Tibial nerve (tissue), 4 donors: Measurements from ENCODE around the gene CFD. TPM values are rescaled to one million over a fixed set of nuclear protein-coding genes. Genes with fewer than 3 reads are reported as not detected.
A peak's percentile ranks its signal among the peaks of the same experiment; 100 is the strongest.
"Not testable (repeated sequence)": the region's sequence is repeated elsewhere in the genome, so short reads cannot be mapped to it uniquely, and the experiment has no call there.

ENCODE experiments used
- DNase-seq, 2 donors: peaks; one replicate each; pipeline ENCODE4 v3.0.0-alpha.2; 2019; ENCODE audit warnings: low spot score in 2 of 2
- H3K27ac ChIP-seq, 4 donors: fragments of 200-600 bp; sonication (generic) in 3 of 4; one replicate each; pipeline ENCODE4 v1.5.1; 2017 to 2019; ENCODE audit warnings: mild to moderate bottlenecking in 1 of 4
- H3K27me3 ChIP-seq, 2 donors: fragments of 200-600 bp; sonication (generic) in 1 of 2; one replicate each; pipeline versions ENCODE4 v1.5.1 to v1.6.0; 2017 to 2019
- H3K36me3 ChIP-seq, 3 donors: fragments of 200-600 bp; sonication (generic); one replicate each; pipeline ENCODE4 v1.5.1; 2018 to 2019
- H3K4me1 ChIP-seq, 4 donors: fragments of 200-600 bp; sonication (generic) in 3 of 4; one replicate each; pipeline ENCODE4 v1.5.1; 2017 to 2019
- H3K4me3 ChIP-seq, 4 donors: fragments of 200-600 bp; sonication (generic) in 3 of 4; one replicate each; pipeline ENCODE4 v1.5.1; 2017 to 2019; ENCODE audit warnings: mild to moderate bottlenecking in 1 of 4, moderate library complexity in 1 of 4
- H3K9me3 ChIP-seq, 4 donors: fragments of 200-600 bp; sonication (generic) in 3 of 4; one replicate each; pipeline ENCODE4 v1.5.1; 2017 to 2019
- EP300 ChIP-seq, 2 donors: sonication (generic); formaldehyde crosslinking; IDR thresholded peaks; one replicate each; pipeline ENCODE4 v1.6.1; 2017; ENCODE audit warnings: antibody characterized with exemption in 2 of 2, mild to moderate bottlenecking in 1 of 2
- POLR2A ChIP-seq, 2 donors: fragments of 450-650 bp; IDR thresholded peaks; one replicate each; pipeline ENCODE4 v1.6.1; 2017; ENCODE audit warnings: antibody characterized with exemption in 2 of 2, mild to moderate bottlenecking in 2 of 2, moderate library complexity in 2 of 2
- WGBS, 2 donors: methylation state at CpG; one replicate each; pipeline ENCODE4 v1.1.5; 2018; 5-methylcytosine and 5-hydroxymethylcytosine counted together
- total RNA-seq, 4 donors: library from RNA; depleted of rRNA; stranded (reverse); fragments of >200 nt; gene quantifications; one replicate each; pipeline ENCODE4 v1.1.0, GENCODE V29; 2016
- TF ChIP-seq, protein P1 (sequence below), 5 experiments: fragments of 200-600 bp in 3 of 5; fragments of 450-650 bp in 2 of 5; sonication (generic) in 3 of 5; IDR thresholded peaks; one replicate each; pipeline ENCODE4 v1.5.1; 2016 to 2019; ENCODE audit warnings: antibody characterized with exemption in 5 of 5, mild to moderate bottlenecking in 3 of 5, moderate library complexity in 2 of 5

The CFD gene
- total RNA-seq, 4 donors from 2014 or later = 1,040 to 7,538 (median 2,843) TPM

DNA sequence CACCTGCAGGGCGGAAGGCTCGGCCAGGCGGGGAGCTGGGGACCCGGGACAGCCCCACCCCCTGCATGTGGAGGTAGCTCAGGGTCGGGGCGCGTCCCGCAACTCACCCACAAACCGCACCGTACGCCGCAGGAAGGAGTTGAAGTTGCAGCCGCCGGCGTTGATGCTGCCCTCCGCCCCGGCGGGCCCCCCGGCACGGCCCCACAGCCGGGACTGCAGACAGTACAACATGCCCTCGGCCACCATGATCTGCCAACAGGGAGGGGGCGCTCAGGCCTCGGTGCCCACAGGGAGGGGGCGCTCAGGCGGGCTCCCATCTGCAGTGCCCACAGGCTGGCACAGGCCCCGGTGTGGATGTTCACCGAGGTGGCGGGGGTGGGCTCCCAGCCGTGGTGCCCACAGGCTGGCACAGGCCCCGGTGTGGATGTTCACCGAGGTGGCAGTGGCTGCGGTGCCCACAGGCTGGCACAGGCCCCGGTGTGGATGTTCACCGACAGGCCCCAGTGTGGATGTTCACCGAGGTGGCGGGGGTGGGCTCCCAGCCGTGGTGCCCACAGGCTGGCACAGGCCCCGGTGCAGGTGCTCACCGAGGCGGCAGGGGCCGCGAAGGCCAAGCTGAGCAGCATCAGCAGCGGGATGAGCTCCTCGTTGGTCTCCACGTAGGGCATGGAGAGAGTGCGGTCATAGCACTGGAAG is 44.2 kb upstream of the CFD start:
- Histone ChIP-seq H3K27ac (no peak overlapping the region), H3K9me3 (no peaks in the 10 kb centered on the region), H3K27me3 (no peaks in the 10 kb centered on the region), H3K4me3 (no peak overlapping the region), H3K4me1 (no peaks in the 10 kb centered on the region), H3K36me3 (peaks cover 0 to 60% (median 14%) of the 10 kb centered on the region in 3 donors)
- WGBS, 2 donors = 91 to 98% methylated on average over 33 of the region's 47 CpGs
- TF ChIP-seq EP300 (IDR thresholded peaks at IDR 0.05) (no peak), POLR2A (IDR thresholded peaks at IDR 0.05) (no peak)
- TF ChIP-seq, protein P1, sequence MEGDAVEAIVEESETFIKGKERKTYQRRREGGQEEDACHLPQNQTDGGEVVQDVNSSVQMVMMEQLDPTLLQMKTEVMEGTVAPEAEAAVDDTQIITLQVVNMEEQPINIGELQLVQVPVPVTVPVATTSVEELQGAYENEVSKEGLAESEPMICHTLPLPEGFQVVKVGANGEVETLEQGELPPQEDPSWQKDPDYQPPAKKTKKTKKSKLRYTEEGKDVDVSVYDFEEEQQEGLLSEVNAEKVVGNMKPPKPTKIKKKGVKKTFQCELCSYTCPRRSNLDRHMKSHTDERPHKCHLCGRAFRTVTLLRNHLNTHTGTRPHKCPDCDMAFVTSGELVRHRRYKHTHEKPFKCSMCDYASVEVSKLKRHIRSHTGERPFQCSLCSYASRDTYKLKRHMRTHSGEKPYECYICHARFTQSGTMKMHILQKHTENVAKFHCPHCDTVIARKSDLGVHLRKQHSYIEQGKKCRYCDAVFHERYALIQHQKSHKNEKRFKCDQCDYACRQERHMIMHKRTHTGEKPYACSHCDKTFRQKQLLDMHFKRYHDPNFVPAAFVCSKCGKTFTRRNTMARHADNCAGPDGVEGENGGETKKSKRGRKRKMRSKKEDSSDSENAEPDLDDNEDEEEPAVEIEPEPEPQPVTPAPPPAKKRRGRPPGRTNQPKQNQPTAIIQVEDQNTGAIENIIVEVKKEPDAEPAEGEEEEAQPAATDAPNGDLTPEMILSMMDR (IDR thresholded peaks at IDR 0.05) = no peak
- no peak for DNase-seq

DNA sequence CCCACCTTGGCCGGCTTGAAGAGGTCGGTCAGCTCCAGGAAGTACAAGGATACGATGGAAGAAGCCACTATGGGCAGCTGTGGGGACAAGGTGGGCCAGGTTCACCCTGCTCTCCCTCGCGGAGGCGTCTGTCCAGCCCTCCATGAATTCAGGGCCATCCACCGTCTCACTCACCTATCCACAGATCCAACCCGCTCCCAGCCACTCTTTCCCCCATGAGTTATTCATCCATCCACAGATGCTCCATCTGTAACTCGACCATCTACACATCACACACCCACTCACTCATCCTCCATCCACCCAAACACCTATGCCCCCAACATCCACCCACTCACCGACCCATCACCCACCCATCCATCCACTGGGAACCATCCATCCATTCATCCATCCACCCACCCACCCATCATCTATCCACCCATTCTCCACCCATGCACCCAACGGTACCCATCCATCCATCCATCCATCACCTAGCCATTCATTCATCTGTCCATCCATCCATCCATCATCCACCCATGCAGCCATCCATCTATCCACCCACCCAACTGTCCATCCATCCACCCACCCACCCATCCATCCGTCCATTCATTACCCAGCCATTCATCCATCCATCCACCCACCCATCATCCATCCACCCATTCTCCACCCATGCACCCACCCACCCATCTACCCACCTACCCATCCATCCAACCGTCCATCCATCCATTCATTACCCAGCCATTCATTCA is 43.5 kb upstream of the CFD start:
- Histone ChIP-seq H3K4me3 (no peak overlapping the region), H3K36me3 (peaks cover 0 to 53% (median 7%) of the 10 kb centered on the region in 3 donors), H3K27me3 (peaks cover 0 to 2% of the 10 kb centered on the region in 2 donors), H3K4me1 (no peaks in the 10 kb centered on the region), H3K27ac (no peak overlapping the region), H3K9me3 (no peaks in the 10 kb centered on the region)
- 91 to 95% methylated on average over 13 of the region's 13 CpGs for WGBS, 2 donors
- DNase-seq = no peak
- TF ChIP-seq, protein P1 (IDR thresholded peaks at IDR 0.05) = no peak
- TF ChIP-seq EP300 (IDR thresholded peaks at IDR 0.05) = no peak
- TF ChIP-seq POLR2A (IDR thresholded peaks at IDR 0.05) = no peak

DNA sequence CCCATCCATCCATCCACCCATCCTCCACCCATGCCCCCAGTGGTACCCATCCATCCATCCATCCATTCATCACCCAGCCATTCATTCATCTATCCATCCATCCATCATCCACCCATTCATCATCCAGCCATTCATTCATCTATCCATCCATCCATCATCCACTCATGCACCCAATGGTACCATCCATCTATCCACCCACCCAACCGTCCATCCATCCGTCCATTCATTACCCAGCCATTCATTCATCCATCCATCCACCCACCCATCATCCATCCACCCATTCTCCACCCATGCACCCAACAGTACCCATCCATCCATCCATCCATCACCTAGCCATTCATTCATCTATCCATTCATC is 43.0 kb upstream of the CFD start:
- TF ChIP-seq, protein P1 (IDR thresholded peaks at IDR 0.05) = no peak
- TF ChIP-seq EP300 (IDR thresholded peaks at IDR 0.05) (no peak), POLR2A (IDR thresholded peaks at IDR 0.05) (no peak)
- Histone ChIP-seq H3K36me3 (peaks cover 0 to 48% (median 2%) of the 10 kb centered on the region in 3 donors), H3K4me1 (peaks cover 0 to 4% (median 2%) of the 10 kb centered on the region in 4 donors), H3K27me3 (peaks cover 0 to 8% of the 10 kb centered on the region in 2 donors), H3K4me3 (no peak overlapping the region), H3K9me3 (no peaks in the 10 kb centered on the region), H3K27ac (no peak overlapping the region)
- 91 to 92% methylated on average over 2 of the region's 2 CpGs for WGBS, 2 donors
- DNase-seq = no peak

DNA sequence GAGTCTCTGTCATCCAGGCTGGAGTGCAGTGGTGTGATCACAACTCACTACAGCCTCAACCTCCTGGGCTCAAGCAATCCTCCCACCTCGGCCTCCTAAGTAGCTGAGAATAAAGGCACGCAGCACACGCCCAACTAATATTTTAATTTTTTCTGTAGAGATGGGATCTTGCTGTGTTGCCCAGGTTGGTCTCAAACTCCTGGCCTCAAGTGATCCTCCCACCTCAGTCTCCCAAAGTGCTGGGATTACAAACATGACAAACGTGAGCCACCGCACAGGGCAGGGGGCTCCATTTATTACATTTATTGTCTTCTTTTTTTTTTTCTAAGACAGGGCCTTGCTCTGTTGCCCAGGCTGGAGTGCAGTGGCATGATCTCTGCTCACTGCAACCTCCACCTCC is 39.3 kb upstream of the CFD start:
- not testable (repeated sequence) for H3K27ac ChIP-seq, H3K9me3 ChIP-seq, H3K4me3 ChIP-seq, DNase-seq
- Histone ChIP-seq H3K4me1 (peaks cover 0 to 16% (median 7%) of the 10 kb centered on the region in 4 donors), H3K36me3 (peaks cover 0 to 11% (median 0%) of the 10 kb centered on the region in 3 donors), H3K27me3 (peaks cover 6 to 36% of the 10 kb centered on the region in 2 donors)
- WGBS, 2 donors = 82 to 88% methylated on average over 5 of the region's 5 CpGs

DNA sequence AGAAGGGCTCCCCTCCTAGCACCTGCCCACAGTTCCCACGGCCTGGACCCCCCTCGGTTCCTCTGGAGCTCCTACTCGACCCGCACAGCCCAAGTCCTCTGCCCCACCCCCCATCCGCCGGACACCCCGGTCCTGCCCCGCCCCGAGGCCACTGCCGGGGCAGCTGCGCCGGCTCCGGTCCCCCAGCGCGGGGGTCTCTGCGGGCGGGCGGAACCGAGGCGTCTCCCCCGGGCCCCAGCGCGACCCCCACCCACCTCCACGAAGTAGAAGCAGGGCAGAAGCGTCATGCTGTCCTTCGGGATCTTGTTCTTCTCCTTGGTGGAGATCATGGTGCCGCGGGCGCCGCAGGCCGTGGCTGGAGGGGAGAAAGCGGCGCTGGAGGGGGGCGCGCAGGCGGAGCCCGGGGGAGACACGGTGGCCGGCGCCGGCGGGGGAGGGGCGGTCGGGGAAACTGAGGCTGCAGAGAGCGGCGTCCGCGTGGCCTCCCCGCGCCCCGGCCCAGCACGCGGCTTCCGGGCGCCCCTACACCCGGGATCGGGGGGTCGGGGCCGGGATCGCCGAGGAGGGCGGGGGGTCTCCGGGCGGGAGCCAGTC is 38.1 kb upstream of the CFD start:
- DNase-seq = no peak

More for the DNA sequence above, 38.1 kb upstream of the CFD start:
- peak overlapping the region in 3 of 4 donors; percentile 3 to 43 (median 12) for H3K4me3 ChIP-seq
- whole genome bisulfite sequencing, 2 donors = 0 to 2% methylated on average over 9 to 14 of the region's 64 CpGs
- H3K4me1 ChIP-seq = peaks cover 0 to 16% (median 7%) of the 10 kb centered on the region in 4 donors
- H3K9me3 ChIP-seq = no peaks in the 10 kb centered on the region
- H3K27me3 ChIP-seq = peaks cover 6 to 42% of the 10 kb centered on the region in 2 donors
- TF ChIP-seq, protein P1 (IDR thresholded peaks at IDR 0.05) = no peak
- no peak for TF ChIP-seq EP300 (IDR thresholded peaks at IDR 0.05)
- no peak for TF ChIP-seq POLR2A (IDR thresholded peaks at IDR 0.05)
- peaks cover 0 to under 1% (median 0%) of the 10 kb centered on the region in 3 donors for H3K36me3 ChIP-seq
- H3K27ac ChIP-seq = no peak overlapping the region
